ENCODE results near the gene FNIP2.

FNIP2 gene

GRCh38 chr4:158845311-158846041 lies 76.7 kb downstream of the FNIP2 start:
- DNase-seq, result no peak

DNA sequence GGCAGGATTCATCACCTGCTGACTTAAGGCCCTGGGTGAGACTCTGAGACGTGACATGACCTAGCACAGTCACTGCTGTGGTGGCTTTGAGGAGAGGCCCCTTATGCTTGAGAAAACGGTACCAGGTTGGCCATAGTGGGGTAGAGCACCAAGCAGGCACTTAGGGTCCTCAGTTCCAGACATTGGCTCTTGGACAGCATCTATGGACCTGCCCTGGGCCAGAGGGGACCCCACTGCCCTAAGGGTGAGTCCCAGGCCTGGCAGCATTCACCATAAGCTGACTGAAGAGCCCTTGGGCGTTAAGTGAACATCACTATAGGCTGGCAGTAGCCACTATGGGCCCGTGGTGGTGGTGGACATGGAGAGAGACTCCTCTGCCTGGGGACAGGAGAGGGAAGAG lies 78.7 kb downstream of the FNIP2 start:
- DNase-seq, result no peak

DNA sequence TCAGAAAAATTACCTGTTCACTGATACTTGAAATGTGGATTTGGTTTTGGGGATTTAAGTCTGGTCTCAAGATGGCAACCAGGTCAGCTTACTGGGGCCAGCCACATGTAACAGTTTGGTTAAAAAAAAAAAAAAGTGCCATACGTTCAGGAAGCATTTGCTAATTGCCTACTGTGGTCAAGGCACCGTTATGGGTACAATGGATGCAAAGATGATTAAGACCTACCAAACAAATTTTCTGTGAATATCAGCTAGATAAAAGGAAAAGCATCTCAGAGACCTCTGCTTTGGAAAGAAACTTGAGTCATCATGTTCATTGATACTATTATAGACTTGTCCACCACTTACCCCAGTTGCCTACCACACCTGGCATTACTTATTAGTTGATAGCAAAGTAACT lies 80.9 kb downstream of the FNIP2 start:
- no peak for DNase-seq

DNA sequence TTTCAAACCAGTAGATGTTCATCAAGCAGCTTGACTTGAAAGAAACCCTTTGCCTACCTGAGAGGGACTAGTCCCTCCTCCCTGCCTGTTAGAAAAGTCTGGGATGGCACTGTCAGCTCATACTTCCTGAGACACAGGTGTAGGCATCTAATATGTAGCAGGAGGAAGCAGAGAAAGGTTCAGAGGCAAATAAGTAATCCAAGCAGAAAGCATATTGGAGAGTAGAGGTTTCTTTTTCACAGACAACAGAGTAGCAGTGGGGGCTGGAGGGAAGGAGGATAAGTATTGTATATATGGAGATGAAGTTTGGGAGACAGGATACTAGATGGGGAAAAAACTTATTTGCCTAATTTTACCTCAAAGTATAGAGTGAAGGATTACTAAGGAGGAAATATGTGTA lies 81.5 kb downstream of the FNIP2 start:
- DNase-seq, result no peak

DNA sequence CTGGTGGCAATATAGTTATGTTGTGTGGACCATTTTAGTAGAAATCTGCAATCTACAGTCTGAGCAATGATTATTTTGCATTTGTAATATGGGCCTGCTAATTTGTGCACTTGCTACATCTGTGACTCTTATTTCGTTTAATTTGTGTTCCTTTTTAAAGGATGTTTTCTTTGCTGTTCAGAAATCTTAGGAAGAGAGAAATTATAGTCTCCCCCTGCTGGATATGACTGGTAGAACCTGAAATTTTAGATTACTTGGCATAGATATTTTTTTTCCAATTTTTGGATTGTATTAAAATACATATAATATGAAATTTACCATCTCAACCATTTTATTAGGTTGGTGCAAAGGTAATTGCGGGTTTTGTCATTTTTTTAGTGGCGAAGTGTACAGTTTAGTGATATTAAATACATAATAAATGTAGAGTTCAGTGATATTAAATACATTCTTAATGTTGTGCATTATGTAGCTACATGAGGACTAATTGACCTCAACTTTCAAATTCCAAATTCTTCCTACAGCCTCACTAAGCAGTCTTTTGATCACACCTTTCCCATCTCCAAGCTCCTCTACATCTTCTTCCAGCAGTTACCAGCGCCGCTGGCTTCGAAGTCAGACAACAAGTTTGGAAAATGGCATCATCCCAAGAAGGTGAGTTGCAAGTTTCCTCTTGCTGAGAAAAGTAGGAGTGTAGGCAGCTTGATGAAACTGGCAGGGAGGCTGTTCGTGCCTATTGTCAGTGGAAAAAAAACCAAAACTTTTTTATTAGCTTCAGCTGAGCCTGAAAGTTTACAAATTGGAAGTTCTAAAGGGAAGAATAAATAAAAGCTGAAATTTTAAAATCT lies 82.2 kb downstream of the FNIP2 start:
- peak; percentile 9 for DNase-seq

GRCh38 chr4:158854236-158854635 lies 85.4 kb downstream of the FNIP2 start:
- DNase-seq, result no peak

DNA sequence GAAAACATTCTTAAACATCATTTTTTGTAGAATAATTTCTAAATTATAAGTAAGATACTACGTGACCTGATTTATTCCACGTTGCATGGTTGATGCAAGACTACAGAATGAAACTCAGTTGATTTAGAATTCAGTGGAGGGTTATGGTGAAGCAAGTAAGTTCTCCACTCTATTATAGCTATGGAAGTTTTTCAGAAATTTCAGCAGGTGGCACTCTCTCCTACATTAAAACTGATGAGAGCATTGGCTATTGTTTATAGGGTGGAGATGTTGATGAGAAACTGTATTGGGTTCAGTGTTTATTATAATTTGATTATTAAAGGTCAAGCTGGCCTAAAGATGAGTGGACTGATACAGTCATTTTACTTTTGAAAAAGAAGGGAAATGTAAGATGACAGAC lies 88.0 kb downstream of the FNIP2 start:
- peak; percentile 32 for DNase-seq

- DNase-seq, result no peak
Observed at GRCh38 chr4:158857951-158858350, 89.1 kb downstream of the FNIP2 start.

GRCh38 chr4:158858410-158859199 lies 89.8 kb downstream of the FNIP2 start:
- no peak for DNase-seq

DNA sequence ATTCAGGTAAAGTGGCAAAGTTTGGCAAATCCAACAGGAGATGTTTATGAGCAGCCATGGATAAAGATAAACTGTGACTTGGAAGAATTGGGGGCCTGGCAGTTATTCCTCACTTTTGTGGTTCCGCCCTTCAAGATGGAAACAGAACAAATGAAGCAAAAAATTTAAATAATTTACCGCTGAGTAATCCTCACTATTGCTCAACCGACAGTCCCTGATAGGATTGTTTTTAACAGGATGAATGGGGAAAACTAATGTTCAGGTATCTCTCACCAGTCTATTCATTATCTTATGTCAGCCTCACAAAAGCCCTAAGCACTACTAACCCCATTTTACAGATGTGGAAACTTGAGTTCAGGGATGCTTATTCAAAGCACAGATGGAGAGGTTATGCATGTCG lies 90.8 kb downstream of the FNIP2 start:
- no peak for DNase-seq

GRCh38 chr4:158860856-158861255 lies 92.0 kb downstream of the FNIP2 start:
- DNase-seq, result no peak

- DNase-seq, result no peak
Observed at GRCh38 chr4:158861281-158861680, 92.5 kb downstream of the FNIP2 start.

GRCh38 chr4:158861766-158862165 lies 92.9 kb downstream of the FNIP2 start:
- no peak for DNase-seq

DNA sequence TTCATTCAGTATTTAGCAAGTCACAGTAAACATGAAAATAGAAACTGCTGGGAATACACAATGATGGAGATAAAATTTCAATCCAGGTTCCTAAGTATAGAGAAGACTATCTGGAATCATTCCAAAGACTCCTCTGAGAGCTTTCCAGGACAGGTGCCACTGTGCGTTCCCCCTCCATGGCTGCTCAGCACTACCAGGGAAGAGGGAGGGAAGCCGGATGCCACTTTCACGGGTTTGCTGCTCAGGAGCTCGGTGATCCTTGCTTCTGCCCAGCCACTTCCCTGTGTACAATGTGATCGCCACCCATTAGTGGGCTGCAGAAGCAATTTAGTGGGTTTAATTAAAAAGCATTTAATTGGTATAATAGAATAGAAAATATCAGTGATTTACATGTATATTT lies 94.5 kb downstream of the FNIP2 start:
- DNase-seq, result no peak

- no peak for DNase-seq
Observed at GRCh38 chr4:158865520-158866177, 96.8 kb downstream of the FNIP2 start.

- DNase-seq, result no peak
Observed at GRCh38 chr4:158869001-158869400, 100.2 kb downstream of the FNIP2 start.

DNA sequence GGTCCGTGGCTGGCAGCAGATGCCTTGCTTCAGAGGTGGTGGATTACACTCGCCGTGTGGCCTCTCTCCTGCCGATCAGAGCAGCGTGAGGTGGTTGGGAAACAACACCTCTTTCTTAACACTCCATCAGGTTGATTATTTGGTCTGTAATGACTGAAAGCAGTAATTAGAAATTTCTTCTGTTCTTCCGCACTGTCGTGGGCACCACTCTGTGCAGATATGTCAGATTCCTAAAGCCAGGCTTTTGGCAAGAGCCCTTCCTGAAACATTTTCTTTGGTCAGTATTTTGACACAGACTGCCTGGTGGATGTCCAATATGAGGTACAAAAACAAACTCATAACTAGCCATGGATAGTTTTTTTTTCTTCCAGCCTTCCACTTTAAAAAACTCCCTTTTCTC lies 100.9 kb downstream of the FNIP2 start:
- DNase-seq, result no peak

- DNase-seq, result no peak
Observed at GRCh38 chr4:158870282-158870625, 101.4 kb downstream of the FNIP2 start.

- no peak for DNase-seq
Observed at GRCh38 chr4:158870626-158871334, 102.0 kb downstream of the FNIP2 start.

- DNase-seq, result no peak
Observed at GRCh38 chr4:158871335-158871724, 102.5 kb downstream of the FNIP2 start.

DNA sequence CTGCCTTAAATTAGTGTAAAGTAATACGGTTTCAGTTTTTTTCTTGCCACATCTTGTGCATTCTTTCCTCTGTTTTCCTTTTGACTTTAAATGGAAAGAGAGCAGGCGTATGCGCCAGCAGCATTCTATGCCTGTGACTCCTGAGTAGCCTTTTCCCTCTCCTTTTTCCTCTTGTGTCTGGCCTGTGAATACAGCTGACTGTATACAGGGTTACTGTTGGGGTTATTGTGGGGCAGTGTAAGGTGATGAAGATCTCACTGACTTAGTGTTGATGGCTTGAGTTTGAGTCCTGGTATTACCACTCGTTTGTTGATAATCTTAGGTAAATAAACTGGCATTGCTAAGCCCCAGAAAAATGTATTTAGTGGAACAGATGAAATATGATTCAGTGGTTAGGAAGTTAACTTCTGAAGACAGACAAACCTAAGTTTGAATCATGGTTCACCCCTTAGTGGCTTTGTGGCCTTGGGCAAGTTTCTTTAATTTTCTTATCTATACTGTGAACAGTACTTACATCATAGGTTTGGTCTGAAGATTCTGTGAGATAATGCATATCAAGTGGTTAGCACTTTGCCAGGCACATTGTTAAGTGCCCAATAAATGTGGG lies 105.1 kb downstream of the FNIP2 start:
- DNase-seq, result no peak

DNA sequence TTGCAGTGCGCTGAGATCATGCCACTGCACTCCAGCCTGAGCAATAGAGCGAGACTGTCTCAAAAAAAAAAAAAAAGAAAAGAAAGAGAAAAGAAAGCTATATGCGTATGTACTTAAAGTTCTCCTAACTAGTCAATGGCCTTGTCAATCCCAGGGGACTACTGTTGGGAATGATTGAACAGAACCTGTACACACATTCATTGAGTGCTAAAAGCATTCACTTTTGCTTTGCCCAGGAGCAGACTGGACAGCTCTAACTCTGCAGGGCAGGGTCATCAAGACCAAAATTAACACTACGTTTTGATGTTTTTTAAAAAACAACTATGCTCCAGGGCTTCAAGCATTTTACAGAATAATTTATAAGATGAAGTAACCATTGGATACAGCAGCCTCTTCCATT lies 106.2 kb downstream of the FNIP2 start:
- no peak for DNase-seq
